Ovary (tissue), 3 donors: ENCODE data around the gene PLPP2.

ENCODE experiments used
- POLR2A ChIP-seq: fragments of 450-650 bp; IDR thresholded peaks from one replicate; pipeline ENCODE4 v1.6.1; 2017; ENCODE audit warnings: antibody characterized with exemption, mild to moderate bottlenecking, moderate library complexity
- TF ChIP-seq, protein P1 (sequence below), 3 donors: fragments of 450-650 bp in 2 of 3; fragments of 200-600 bp in 1 of 3; IDR thresholded peaks; one replicate each; pipeline versions ENCODE4 v1.5.1 to v1.8.0; 2016 to 2022; ENCODE audit warnings: antibody characterized with exemption in 3 of 3, mild to moderate bottlenecking in 1 of 3
- donor health status: DM: no; HTN: no; CAD: no.

DNA sequence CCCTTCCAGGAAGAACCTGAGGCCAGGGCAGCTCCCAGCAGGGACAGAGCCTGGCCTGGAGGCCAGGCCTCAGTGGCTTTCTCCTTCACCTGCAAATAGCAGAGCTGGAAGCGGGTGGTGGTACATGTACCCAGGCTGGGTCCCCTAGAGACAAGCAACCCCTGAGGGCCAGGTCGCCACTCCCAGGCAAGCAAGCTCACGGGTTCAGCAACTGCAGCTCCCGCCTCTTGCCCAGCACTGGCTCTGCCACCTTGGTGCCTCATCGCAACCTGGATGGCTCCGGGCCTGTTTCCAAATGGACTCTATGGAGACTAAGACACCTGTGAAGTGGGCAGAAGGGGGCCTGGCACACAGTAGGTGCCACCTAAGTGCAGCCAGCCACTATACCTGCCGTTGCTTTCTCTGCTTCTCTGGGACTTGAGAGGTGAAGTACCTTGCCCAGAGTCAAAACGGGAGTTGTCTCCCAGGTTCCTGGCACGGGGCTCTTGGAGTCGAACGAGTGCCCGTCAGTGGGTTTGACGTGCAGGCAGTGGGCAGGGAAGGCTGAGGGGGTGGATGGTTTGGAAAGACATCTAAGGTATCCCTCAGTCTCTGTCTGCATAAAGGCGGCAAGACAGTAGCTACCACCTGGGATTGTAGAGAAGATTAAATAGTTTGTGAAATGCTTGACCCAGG, 2.4 kb upstream of the PLPP2 start:
- TF ChIP-seq, protein P1, sequence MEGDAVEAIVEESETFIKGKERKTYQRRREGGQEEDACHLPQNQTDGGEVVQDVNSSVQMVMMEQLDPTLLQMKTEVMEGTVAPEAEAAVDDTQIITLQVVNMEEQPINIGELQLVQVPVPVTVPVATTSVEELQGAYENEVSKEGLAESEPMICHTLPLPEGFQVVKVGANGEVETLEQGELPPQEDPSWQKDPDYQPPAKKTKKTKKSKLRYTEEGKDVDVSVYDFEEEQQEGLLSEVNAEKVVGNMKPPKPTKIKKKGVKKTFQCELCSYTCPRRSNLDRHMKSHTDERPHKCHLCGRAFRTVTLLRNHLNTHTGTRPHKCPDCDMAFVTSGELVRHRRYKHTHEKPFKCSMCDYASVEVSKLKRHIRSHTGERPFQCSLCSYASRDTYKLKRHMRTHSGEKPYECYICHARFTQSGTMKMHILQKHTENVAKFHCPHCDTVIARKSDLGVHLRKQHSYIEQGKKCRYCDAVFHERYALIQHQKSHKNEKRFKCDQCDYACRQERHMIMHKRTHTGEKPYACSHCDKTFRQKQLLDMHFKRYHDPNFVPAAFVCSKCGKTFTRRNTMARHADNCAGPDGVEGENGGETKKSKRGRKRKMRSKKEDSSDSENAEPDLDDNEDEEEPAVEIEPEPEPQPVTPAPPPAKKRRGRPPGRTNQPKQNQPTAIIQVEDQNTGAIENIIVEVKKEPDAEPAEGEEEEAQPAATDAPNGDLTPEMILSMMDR (IDR thresholded peaks at IDR 0.05) = no peak
- no peak for TF ChIP-seq POLR2A
